Activated T-helper 1 cell treated with anti-CD3 and anti-CD28 coated beads, Interleukin-12 subunit alpha, Interleukin-12 subunit beta, Interleukin-2, Interleukin-4 antibody, amounts not matched to agents 30 ng/mL and 10 ng/mL and 1 ng/mL, durations not matched to agents 14 hours and 24 hours and 36 hours (primary cell): ENCODE data around the gene EP400. TPM values are rescaled to one million over a fixed set of nuclear protein-coding genes. Genes with fewer than 3 reads are reported as not detected.
"Not testable (repeated sequence)": the region's sequence is repeated elsewhere in the genome, so short reads cannot be mapped to it uniquely, and the experiment has no call there.

Experiments
- DNase-seq: peaks from one replicate; pipeline ENCODE4 v3.0.0; 2021; ENCODE audit warnings: low spot score
- H3K27ac Mint-ChIP-seq: one replicate; pipeline ENCODE4 v1.8.0; 2021; ENCODE audit warnings: mild to moderate bottlenecking, mixed read lengths
- H3K27me3 Mint-ChIP-seq: one replicate; pipeline ENCODE4 v1.8.0; 2022; ENCODE audit warnings: mild to moderate bottlenecking, moderate library complexity, mixed read lengths; ENCODE audit not compliant: insufficient read depth
- H3K36me3 Mint-ChIP-seq: one replicate; pipeline ENCODE4 v1.8.0; 2021; ENCODE audit warnings: low read depth, mixed read lengths
- H3K4me1 Mint-ChIP-seq: one replicate; pipeline ENCODE4 v1.8.0; 2021; ENCODE audit warnings: low read depth, mixed read lengths
- H3K4me3 Mint-ChIP-seq: one replicate; pipeline ENCODE4 v1.8.0; 2021; ENCODE audit warnings: mild to moderate bottlenecking, moderate library complexity, mixed read lengths
- H3K9me3 Mint-ChIP-seq: one replicate; pipeline ENCODE4 v1.8.0; 2021; ENCODE audit warnings: mixed read lengths
- intact Hi-C: fragments of 100-400 bp; cut with micrococcal nuclease; formaldehyde crosslinking; loops from one replicate; pipeline ENCODE4 v1.15.1; 2024
- total RNA-seq: library from RNA; stranded (reverse); gene quantifications from 2 replicates; pipeline ENCODE4 v1.2.3, GENCODE V29; 2022

Gene EP400
- total RNA-seq, 1 donor from 2014 or later = 66.6 TPM

DNA sequence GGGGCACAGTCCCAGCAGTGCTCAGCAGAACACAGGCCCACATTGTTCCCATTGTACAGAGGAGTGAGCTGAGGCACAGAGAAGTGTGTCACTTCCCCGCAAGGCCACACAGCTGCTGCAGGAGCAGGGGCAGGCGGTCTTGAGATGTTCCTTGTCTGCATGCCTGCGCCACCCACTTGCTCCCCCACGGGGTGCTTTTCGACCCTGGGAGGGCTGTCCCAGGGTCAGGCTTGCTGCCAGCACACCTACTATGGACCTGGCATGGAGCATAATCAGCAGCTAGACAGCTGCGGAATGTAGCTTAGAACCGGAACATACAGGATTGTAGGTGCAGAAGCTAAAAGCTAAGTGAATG, 7.8 kb upstream of the EP400 start:
- intact Hi-C loops = no loop called here

DNA sequence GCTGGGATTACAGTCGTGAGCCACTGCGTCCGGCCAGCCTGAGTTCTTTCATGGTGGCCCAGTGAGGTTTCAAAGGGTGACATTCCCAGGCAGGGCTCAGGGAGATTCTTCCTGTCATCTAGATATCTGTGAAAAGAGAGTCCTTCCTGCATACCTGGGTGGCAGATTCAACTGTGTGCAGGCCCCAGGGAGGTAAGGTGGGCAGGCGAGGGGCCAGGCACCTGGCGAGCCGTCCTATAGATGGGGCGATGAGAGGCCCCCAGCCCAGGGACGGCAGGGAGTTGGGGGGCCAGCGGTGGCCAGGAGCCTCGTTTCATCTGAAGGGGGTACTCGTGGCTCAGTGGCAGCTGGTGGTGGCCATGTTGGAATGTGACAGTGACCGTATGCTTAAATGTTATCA, 7.1 kb upstream of the EP400 start:
- no peak for DNase-seq
- H3K4me1 Mint-ChIP-seq = peaks cover 3% of the 10 kb centered on the region
- H3K9me3 Mint-ChIP-seq = no peaks in the 10 kb centered on the region
- H3K4me3 Mint-ChIP-seq = no peak overlapping the region
- intact Hi-C loops = no loop called here
- H3K27me3 Mint-ChIP-seq = no peaks in the 10 kb centered on the region
- H3K27ac Mint-ChIP-seq = no peak overlapping the region
- H3K36me3 Mint-ChIP-seq = peaks cover 23% of the 10 kb centered on the region

More for the DNA sequence above, 7.8 kb upstream of the EP400 start:
- H3K27me3 Mint-ChIP-seq = no peaks in the 10 kb centered on the region
- H3K27ac Mint-ChIP-seq = no peak overlapping the region
- no peak for DNase-seq
- H3K36me3 Mint-ChIP-seq = peaks cover 25% of the 10 kb centered on the region
- no peaks in the 10 kb centered on the region for H3K9me3 Mint-ChIP-seq
- no peaks in the 10 kb centered on the region for H3K4me1 Mint-ChIP-seq
- H3K4me3 Mint-ChIP-seq = no peak overlapping the region

DNA sequence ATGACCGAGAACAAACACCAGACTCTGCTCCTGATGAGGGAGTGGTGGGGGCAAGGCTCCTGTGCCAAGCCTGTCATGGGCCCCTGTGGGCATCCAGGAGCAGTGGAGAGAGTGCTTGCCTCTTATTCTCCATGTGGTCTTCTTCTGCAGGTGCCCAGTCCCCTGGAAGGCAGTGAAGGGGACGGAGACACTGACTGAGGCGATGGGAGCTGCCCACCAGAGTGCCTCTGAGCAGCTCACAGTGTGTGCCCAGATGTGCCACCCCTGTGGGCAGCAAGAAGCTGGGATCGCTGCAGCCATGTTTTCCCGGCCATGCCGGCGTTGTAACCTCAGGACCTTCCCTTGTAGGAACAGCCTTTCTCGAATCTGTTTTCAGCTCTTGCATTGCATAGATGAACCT, 6.4 kb upstream of the EP400 start:
- Mint-ChIP-seq H3K27ac (no peak overlapping the region), H3K4me3 (no peak overlapping the region), H3K36me3 (peaks cover 19% of the 10 kb centered on the region), H3K27me3 (no peaks in the 10 kb centered on the region), H3K9me3 (no peaks in the 10 kb centered on the region), H3K4me1 (peaks cover 9% of the 10 kb centered on the region)
- intact Hi-C loops = no loop called here
- no peak for DNase-seq

DNA sequence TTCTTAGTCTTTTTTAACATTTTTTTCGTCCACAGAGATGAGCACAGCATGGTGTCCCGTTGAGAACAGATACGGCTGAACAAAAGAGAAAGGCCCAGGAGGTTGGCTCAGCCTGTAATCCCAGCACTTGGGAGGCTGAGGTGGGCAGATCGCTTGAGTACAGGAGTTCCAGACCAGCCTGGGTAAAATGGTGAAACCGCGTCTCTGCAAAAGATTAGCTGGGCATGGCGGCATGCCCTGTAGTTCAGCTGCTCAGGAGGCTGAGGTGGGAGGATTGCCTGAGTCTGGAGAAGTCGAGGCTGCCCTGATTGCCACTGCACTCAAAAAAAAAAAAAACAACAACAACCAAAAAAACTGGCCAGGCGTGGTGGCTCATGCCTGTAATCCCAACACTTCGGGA, 5.9 kb upstream of the EP400 start:
- no peak for DNase-seq
- intact Hi-C loops = no loop called here
- no peak overlapping the region for H3K4me3 Mint-ChIP-seq

DNA sequence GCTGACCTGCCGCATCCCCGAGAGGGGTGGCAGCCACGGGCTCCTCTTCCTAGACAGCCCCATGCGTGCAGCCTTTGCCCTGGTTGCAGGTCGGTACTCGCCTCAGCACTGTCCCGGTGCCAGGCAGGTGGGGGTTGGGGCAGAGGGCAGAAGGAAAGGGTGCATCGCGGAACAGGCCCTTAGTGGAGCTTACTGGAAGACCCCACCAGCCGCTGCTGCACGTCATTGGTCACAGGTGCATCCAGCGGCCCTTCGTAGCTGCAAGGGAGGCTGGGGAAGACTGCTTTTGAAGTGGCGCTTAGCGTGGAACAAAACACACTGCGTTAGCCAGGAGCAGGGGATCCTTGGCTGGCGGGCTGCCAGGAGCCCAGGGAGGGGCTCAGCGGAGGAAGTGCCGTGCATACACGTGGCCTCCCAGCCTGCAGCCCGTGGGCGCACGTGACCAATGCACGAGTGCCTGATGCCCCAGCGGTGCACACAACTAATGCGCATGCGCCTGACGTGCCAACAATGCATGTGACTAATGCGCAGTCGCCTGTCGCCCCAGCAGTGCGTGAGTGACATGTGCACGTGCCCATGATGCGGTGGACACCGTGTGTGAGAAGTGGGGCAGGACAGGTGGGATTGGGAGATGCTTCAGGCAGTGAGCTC, 5.0 kb upstream of the EP400 start:
- Mint-ChIP-seq H3K27me3 (no peaks in the 10 kb centered on the region), H3K9me3 (no peaks in the 10 kb centered on the region), H3K27ac (no peak overlapping the region), H3K4me1 (peaks cover 15% of the 10 kb centered on the region), H3K4me3 (no peak overlapping the region), H3K36me3 (peaks cover 19% of the 10 kb centered on the region)
- DNase-seq = no peak
- intact Hi-C loops = loop anchor here (5.0 kb wide), 1 partner anchor 1072 kb away; the partner anchor contains the start of gene RAN

More for the DNA sequence above, 5.9 kb upstream of the EP400 start:
- Mint-ChIP-seq H3K4me1 (peaks cover 14% of the 10 kb centered on the region), H3K9me3 (no peaks in the 10 kb centered on the region), H3K36me3 (peaks cover 19% of the 10 kb centered on the region), H3K27me3 (no peaks in the 10 kb centered on the region), H3K27ac (no peak overlapping the region)

DNA sequence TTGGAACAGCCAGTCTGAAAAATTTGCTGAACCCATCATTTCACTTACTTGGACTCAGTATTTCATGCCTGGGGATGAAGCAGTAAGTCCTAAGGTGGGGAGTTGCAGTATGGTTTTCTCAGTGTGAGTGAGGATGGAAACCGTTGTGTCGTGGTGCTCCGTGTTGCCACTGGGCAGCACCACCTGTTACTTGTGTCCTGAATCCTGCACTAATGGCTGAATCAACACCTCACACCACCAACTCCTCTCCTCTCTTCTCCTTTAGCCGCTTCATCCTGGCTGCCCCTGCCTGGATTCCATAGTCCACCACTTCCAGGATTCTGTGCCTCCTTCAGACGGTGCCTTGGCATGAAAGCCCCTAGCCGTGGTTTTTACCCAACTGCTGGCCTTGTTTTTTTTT, 3.0 kb upstream of the EP400 start:
- peaks cover 6% of the 10 kb centered on the region for H3K36me3 Mint-ChIP-seq
- H3K9me3 Mint-ChIP-seq = no peaks in the 10 kb centered on the region
- H3K4me3 Mint-ChIP-seq = no peak overlapping the region
- peaks cover 20% of the 10 kb centered on the region for H3K4me1 Mint-ChIP-seq
- no peaks in the 10 kb centered on the region for H3K27me3 Mint-ChIP-seq
- no peak overlapping the region for H3K27ac Mint-ChIP-seq
- DNase-seq = no peak
- intact Hi-C loops = loop anchor here (5.0 kb wide), 1 partner anchor 1074 kb away; the partner anchor contains the start of gene RAN

DNA sequence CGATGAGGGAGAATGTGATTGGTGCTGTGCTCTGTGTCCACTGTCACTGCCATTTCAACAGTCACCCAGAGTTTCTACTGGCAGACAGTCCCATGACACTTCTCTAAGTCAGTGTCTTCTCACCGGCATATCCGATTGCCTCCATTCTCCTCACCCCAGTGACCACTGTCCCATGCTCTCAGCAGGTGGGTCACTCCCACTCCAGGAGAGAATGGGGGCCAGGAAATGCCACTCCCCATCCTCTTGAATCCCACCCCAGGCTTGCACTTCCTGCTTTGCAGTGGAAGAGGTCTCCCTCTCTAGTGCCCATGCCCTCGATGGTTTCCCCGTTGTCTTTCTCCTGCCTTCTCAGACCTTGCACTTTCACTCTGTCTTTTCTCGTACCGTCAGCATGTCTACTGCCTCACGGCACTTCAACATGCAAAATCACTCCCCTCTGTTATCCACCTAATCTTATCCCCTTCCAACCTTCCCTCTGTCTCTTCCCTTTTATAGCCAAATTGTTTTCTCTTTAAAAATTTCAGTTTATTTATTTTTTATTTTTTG, 2.2 kb upstream of the EP400 start:
- H3K27me3 Mint-ChIP-seq = no peaks in the 10 kb centered on the region
- peaks cover 22% of the 10 kb centered on the region for H3K4me1 Mint-ChIP-seq
- no peak overlapping the region for H3K4me3 Mint-ChIP-seq
- no peaks in the 10 kb centered on the region for H3K9me3 Mint-ChIP-seq
- intact Hi-C loops = loop anchor here (1.0 to 5.0 kb wide), 4 partner anchors 10 to 1075 kb away; partner anchors contain the start of genes GOLGA3, MMP17 and RAN
- DNase-seq = no peak
- H3K36me3 Mint-ChIP-seq = peaks cover 8% of the 10 kb centered on the region
- H3K27ac Mint-ChIP-seq = peak overlapping the region; percentile 57

DNA sequence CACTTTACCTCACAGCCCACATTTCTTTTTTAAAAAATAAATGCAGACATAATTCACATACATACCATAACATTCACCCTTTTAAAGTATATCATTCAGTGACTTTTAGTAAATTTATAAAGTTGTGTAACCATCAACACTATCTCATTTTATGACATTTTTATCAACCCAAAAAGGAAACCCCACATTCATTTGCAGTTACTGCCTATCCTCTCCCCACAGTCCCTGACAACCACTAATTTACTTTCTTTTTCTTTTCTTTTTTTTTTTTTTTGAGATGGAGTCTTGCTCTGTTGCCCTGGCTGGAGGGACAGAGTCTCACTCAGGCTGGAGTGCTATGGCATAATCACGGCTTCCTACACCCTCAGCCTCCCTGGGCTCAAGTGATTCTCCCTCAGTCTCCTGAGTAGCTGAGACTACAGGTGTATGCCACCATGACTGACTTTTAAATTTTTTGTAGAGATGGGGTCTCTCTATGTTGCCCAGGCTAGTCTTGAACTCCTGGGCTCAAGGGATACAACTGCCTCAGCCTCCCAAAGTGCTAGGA, 1.5 kb upstream of the EP400 start:
- H3K27me3 Mint-ChIP-seq = no peaks in the 10 kb centered on the region
- peaks cover 29% of the 10 kb centered on the region for H3K4me1 Mint-ChIP-seq
- no peaks in the 10 kb centered on the region for H3K9me3 Mint-ChIP-seq
- intact Hi-C loops = loop anchor here (1.0 to 5.0 kb wide), 4 partner anchors 11 to 1076 kb away; partner anchors contain the start of genes GOLGA3, MMP17 and RAN
- no peak for DNase-seq
- H3K27ac Mint-ChIP-seq = peak overlapping the region; percentile 90
- no peak overlapping the region for H3K4me3 Mint-ChIP-seq
- peaks cover 10% of the 10 kb centered on the region for H3K36me3 Mint-ChIP-seq

DNA sequence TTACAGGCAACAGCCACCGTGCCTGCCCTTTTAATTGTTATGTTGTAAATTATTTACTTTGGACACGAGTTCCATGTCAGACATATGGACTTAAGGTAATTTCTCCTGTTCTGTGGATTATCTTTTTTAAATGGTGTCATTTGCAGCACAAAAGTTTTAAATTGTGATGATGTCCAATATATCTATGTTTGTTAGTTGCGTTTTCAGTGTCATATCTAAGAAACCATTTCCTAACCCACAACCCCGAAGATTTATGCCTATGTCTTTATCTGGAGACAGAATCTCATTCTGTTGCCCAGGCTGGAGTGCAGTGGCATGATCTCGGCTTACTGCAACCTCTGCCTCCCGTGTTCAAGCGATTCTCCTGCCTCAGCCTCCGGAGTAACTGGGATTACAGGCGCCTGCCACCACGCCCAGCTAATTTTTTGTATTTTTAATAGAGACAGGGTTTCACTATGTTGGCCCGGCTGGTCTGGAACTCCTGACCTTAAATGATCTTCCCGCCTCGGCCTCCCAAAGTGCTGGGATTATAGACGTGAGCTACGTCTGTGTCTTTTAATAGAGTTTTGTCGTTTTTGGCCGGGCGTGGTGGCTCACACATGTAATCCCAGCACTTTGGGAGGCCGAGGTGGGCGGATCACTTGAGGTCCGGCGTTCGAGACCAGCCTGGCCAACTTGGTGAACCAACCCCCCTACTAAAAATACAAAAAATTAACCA, 870 bp upstream of the EP400 start:
- not testable (repeated sequence) for H3K36me3 Mint-ChIP-seq, DNase-seq, H3K27me3 Mint-ChIP-seq, H3K9me3 Mint-ChIP-seq
- intact Hi-C loops = loop anchor here (1.0 to 5.0 kb wide), 8 partner anchors 12 to 1077 kb away; partner anchors contain the start of genes GOLGA3, MMP17, PUS1 and RAN
- Mint-ChIP-seq H3K4me1 (peaks cover 30% of the 10 kb centered on the region), H3K4me3 (peak overlapping the region; percentile 74), H3K27ac (peak overlapping the region; percentile 90)

DNA sequence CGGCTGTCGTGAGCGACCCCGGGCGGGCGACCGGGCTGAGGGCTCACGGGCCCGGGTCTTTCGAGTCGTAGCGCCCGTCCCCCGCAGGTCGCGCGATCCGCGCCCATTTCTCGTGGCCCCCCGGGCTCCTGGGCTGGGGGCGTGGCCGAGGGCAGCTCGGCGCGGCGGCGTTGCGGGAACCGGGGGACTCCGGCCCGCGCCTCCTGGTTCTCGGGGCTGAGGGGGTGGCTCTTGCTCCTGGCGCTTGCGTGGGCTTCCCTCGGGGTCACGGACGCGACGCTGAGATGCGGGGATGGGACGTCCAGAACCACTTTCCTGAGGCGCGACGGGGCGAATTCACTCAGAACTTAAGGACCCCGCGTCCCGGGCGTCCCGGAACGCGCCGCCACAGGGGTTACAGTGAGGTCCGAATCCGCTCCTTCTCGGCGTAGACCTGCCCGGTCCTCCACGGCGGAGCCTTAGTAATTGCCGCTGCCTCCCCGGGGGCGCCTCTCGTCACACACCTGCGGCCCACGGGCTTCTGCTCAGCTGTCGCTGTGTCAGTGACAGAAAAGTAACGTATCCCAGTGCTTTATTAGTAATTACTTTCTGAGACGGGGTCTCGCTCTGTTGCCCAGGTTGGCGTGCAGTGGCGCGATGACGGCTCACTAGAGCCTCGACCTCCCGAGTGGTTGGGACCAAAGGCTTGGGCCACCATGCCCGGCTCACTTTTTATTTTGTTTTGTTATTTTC, 606 bp downstream of the EP400 start:
- no peaks in the 10 kb centered on the region for H3K27me3 Mint-ChIP-seq
- peak overlapping the region; percentile 90 for H3K27ac Mint-ChIP-seq
- H3K4me3 Mint-ChIP-seq = peak overlapping the region; percentile 92
- H3K9me3 Mint-ChIP-seq = no peaks in the 10 kb centered on the region
- peak; percentile 26 for DNase-seq
- intact Hi-C loops = loop anchor here (5.0 kb wide), 1 partner anchor 737 kb away; the partner anchor contains the start of genes POLE and PXMP2
- peaks cover 4% of the 10 kb centered on the region for H3K36me3 Mint-ChIP-seq
- H3K4me1 Mint-ChIP-seq = peaks cover 30% of the 10 kb centered on the region

DNA sequence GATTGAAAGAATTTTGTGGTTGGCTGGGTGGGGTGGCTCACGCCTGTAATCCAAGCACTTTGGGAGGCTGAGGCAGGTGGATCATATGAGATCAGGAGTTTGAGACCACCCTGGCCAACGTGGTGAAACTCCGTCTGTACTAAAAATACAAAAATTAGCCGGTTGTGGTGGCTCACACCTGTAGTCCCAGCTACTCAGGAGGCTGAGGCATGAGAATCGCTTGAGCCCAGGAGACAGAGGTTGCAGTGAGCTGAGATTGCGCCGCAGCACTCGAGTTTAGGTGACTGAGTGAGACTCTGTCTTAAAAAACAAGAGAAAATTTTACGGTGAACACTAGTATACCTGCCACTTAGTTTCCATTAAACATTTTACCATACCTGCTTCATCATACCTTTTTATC, 4.1 kb downstream of the EP400 start:
- not testable (repeated sequence) for H3K27ac Mint-ChIP-seq, H3K9me3 Mint-ChIP-seq, H3K27me3 Mint-ChIP-seq, H3K36me3 Mint-ChIP-seq, H3K4me3 Mint-ChIP-seq, DNase-seq
- peaks cover 33% of the 10 kb centered on the region for H3K4me1 Mint-ChIP-seq
- intact Hi-C loops = loop anchor here (5.0 kb wide), 1 partner anchor 733 kb away; the partner anchor contains the start of genes POLE and PXMP2

DNA sequence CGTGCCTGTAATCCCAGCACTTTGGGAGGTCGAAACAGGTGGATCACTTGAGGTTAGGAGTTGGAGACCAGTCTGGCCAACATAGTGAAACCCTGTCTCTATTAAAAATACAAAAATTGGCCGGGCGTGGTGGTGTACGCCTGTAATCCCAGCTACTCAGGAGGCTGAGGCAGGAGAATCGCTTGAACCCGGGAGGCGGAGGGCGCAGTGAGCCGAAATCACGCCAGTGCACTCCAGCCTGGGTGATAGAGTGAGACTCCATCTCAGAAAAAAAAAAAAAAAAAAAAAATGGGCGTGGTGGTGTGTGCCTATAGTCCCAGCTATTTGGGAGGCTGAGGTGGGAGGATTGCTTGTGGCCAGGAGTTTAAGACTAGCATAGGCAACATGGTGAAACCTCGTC, 4.7 kb downstream of the EP400 start:
- intact Hi-C loops = loop anchor here (5.0 kb wide), 1 partner anchor 733 kb away; the partner anchor contains the start of genes POLE and PXMP2
- H3K4me1 Mint-ChIP-seq = peaks cover 37% of the 10 kb centered on the region
- not testable (repeated sequence) for H3K27ac Mint-ChIP-seq, DNase-seq, H3K9me3 Mint-ChIP-seq, H3K4me3 Mint-ChIP-seq, H3K36me3 Mint-ChIP-seq, H3K27me3 Mint-ChIP-seq
